ENCODE data around the gene LPAR1.
"Not testable (repeated sequence)": the region's sequence is repeated elsewhere in the genome, so short reads cannot be mapped to it uniquely, and the experiment has no call there.

- not testable (repeated sequence) for TF ChIP-seq FOXK2 (conservative IDR thresholded peaks at IDR 0.05 in 1 of 2, IDR thresholded peaks at IDR 0.05 in 1 of 2; ENCODE audit: low read depth in 2 of 2); ZNF766 (CRISPR knock-in tag; conservative IDR thresholded peaks at IDR 0.05)
Observed at GRCh38 chr9:111047287-111047686, 9.0 kb upstream of the LPAR1 start.

Measured in K562 (cell line).